Esophagus muscularis mucosa (tissue), 3 donors: ENCODE results near the gene ARL16.

Experiments used
- POLR2AphosphoS5 ChIP-seq, 2 donors: sonication (generic); formaldehyde crosslinking; IDR thresholded peaks; one replicate each; pipeline ENCODE4 v1.6.1; 2017; ENCODE audit warnings: antibody characterized with exemption in 2 of 2
- TF ChIP-seq, protein P1 (sequence below), 3 experiments: fragments of 200-600 bp in 2 of 3; fragments of 450-650 bp in 1 of 3; sonication (generic) in 2 of 3; IDR thresholded peaks; one replicate each; pipeline ENCODE4 v1.5.1; 2017 to 2019; ENCODE audit warnings: antibody characterized with exemption in 3 of 3, mild to moderate bottlenecking in 2 of 3, moderate library complexity in 1 of 3

DNA sequence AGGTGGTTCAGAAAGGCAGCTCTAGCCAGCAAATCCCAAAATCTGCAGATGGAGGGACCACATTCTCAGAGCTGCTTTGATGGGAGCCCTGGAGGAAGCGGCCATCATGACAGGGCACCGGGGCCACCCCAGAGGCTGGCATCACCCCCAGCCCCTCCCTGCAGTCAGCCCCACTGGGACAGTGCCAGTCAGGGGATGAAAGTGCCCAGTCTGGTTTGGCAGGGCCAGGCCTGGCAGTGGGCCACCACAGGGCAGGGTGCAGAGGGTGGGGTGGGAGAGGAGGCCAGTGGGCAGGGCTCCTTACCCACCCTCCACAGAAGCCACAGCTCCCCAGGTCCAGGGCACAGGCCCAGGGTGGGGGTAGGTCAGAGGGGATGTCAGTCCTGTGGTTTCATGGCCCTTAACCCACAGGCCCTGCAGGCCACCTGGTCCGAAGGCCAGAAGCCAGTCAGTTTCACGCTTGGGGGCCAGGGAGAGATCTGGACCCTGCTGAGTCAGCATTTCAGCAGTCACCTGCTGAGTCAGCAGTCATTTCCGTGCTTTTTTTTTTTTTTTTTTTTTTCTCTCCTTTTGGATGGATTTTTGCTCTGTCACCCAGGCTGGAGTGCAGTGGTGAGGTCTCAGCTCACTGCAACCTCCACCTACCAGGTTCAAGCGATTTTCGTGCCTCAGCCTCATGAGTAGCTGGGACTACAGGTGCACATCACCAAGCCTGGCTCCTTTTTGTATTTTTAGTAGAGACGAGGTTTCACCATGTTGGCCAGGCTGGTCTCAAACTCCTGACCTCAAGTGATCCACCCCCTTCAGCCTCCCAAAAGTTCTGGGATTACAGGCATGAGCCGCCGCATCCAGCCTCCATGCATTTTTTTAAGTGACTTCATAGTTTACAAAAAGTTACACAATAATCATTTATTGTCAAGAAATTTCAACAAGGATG lies 38.9 kb upstream of the ARL16 start:
- TF ChIP-seq, protein P1, sequence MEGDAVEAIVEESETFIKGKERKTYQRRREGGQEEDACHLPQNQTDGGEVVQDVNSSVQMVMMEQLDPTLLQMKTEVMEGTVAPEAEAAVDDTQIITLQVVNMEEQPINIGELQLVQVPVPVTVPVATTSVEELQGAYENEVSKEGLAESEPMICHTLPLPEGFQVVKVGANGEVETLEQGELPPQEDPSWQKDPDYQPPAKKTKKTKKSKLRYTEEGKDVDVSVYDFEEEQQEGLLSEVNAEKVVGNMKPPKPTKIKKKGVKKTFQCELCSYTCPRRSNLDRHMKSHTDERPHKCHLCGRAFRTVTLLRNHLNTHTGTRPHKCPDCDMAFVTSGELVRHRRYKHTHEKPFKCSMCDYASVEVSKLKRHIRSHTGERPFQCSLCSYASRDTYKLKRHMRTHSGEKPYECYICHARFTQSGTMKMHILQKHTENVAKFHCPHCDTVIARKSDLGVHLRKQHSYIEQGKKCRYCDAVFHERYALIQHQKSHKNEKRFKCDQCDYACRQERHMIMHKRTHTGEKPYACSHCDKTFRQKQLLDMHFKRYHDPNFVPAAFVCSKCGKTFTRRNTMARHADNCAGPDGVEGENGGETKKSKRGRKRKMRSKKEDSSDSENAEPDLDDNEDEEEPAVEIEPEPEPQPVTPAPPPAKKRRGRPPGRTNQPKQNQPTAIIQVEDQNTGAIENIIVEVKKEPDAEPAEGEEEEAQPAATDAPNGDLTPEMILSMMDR (IDR thresholded peaks at IDR 0.05): no peak
- no peak for TF ChIP-seq POLR2AphosphoS5 (IDR thresholded peaks at IDR 0.05)
